KG1 (cell line): ENCODE results near the gene SMYD3.
"Not testable (repeated sequence)": the region's sequence is repeated elsewhere in the genome, so short reads cannot be mapped to it uniquely, and the experiment has no call there.

Source experiments
- DNase-seq: peaks from one replicate; lab custom pipeline; 2025; lab: John Stamatoyannopoulos, UW

The SMYD3 gene

DNA sequence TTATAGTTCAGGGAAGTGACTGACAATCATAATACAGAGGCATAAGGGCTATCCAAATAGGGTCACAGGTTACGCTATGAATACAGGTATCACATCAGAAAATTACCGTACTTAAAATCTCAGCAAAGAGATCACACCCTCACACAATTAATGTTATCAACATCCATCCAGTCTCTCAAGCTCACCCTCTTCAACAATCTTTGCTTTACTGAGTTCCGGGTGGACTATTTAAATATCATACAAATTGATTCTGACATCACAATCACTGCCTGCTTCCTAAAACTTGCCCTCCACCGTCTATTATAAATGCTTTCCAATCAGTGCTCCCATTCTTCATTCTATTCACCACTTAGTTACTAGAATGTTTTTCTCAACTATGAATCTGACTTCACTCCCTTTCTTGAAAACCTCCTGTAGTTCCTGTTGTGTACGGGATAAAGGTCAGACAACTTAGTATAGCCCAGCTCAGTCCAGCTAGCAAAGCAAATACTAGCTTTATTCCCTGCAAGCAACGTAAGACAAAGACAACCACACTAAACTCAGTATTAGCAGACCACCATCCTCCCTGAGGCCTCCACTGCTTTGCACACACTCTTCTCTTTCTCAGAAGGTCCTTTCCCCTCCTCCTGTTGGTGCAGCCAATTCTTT, 398.7 kb downstream of the SMYD3 start:
- no peak for DNase-seq

DNA sequence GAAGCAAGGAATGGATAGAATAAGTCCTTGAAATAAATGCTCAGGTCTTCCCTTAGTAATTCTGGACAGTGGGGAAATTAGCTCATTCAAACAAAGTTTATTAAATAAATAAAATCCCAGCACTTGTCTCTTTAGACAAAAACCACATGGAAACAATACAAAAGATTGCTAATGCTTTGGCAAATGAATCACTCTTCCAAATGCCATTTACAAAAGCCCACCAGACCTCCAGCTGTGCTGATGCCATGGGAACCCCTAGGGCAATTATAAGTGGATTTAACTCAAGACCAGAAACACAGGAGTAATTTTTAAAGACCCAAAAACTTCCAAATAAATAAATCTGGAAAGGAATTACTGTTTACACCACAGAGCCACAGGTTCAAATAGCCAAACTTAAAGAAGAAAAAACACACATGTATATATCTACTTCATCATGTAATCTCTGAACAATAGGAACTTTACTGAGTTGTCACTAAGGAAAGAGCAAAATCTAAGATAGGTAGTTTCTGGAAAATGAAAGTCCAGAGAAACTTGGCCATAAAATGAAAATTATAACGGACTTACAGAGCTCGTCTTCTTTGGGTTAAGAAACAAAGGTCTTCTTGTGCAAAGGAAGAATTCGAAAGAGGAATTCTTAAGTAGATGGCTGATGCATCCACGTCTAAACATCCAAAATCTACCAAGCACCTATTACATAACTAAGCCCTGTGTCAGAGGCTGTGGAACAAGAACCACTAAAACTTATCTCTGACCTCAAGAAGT, 399.4 kb downstream of the SMYD3 start:
- no peak for DNase-seq

DNA sequence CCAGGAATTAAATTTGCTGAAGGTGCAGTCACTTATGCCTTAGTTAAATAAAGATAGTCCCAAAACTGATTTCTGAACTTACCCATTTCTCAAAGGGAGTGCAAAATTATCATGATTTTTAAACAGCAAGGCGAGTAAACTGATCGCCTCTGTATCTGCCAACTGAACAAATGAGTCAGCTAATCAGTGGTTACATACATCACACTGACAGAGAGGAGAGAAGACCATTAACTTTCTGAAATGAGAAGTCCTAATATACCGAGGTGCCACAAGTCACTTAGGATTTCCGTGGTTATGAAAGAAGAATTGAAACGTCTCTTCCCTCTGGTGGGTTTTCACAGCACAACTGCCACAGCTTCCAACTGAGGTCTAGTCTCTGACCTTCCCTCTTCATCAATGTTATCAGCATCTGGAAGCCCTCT, 400.7 kb downstream of the SMYD3 start:
- DNase-seq: peak; percentile 33

DNA sequence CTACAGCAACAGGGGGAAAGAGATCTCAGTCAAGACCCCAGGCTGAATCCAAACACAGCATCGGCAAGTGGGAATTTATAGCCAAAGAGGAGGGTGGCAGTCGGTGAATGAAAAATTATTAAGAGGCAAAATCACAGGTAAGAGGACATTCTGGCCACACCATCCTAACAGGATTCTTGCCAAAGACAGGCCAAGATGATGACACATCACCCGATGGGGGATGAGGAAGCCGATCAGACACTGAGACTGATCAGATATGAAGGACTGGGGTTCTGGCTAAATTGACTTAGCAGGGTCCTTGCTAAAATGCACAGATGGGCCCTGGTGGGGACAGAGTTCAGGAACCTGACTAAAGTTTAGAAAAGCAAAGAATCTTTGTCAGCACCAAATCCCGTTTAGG, 402.2 kb downstream of the SMYD3 start:
- DNase-seq: no peak

DNA sequence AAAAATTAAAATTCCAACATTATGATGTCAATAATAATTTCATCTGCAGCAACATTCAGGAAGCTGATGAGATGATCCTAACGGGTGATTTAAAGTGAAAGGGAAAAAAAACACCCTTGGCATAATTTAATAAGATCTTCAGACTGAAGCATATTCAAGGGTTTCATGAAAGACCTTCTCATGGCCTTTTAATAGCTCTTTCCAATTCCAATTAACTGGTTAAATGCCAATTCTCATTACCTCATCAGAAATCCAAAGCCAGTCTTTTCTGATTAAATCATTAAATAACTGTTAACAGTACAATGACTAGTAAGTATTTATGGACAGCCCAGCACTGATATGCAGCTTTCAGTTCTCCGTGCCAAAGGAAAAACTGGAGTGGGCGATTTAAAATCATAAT, 407.5 kb downstream of the SMYD3 start:
- DNase-seq: no peak

DNA sequence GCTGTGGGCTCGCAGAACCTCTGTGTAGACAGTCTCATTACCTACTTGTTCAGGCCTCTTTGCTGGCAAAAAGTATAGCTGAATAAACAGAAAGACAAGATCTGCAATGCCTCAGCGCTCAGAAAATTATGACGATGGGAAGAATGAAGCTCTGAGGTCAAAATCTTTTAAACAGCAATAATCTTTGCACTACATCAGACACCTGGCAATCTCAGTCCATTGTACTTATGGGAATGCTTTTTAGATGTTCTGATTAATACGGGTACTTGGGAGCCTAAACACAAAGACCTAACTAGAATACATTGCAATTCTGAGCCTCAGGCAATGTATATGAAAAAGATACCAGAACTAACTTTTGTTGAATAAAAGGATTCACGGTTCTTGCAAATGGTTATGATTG, 410.7 kb downstream of the SMYD3 start:
- no peak for DNase-seq

DNA sequence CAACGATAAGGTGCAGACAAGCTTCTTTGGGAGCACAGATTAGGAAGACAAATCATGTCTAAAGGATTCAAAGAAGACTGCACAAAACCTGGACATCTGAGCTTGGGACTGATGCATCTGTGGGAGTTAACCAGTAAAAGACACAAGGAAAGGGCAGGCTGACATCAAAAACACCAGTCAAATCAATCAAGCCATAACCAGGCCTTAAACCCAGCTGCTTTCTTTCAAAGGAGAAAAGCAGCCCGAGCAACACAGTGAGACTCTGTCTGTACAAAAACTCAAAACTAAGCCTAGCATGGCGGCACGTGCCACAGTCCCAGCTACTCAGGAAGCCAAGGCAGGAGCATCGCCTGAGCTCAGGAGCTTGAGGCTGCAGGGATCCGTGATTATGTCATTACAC, 411.6 kb downstream of the SMYD3 start:
- no peak for DNase-seq

DNA sequence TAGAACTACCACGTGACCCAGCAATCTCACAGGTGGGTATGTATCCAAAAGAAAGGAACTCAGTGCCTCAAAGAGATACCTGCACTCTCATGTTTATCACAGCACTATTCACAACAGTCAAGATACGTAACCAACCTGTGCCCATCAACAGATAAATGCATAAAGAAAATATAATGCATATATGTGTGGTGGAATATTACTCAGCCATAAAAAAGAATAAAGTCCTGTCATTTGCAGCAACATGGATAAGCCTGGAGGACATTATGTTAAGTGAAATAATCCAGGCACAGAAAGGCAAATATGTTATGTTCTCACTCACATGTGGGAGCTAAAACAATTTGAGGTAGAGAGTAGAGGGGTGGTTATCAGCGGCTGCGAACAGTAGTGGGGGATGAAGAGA, 413.8 kb downstream of the SMYD3 start:
- DNase-seq: no peak

DNA sequence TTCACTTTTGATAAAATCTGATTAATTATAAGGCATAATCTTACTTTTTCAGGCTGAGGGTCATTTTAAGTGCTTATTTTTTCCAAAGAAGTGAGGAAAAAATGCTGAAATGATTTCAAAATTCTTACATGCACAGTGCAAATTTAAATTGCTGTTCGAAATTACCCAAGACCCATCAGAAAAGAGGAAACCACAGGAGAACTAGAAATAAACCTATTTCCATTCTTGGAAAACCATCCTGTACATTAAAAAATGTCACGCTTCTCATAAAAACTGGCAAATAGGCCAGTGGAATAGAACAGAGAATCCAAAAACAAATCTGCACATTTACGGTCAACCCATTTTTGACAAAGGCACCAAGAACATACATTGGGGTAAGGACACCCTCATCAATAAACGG, 414.9 kb downstream of the SMYD3 start:
- DNase-seq: no peak

DNA sequence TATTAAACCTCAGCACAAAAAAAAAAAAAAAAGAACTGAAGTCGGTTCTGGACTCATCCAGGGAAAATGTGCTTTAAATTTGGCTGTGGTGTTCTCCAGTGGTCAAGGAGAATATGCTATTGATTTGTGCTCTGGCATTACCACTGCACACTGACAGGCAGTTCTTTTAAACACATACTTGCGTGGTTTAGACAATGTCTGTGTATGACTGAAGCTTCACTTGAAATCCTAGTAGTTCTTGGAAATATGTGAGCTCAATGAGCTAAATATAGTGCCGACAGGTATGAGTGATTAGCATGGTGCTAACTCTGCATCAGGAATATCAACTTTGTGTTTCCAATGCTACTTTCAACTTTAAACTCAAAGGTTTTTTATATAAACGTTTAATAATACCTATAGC, 415.6 kb downstream of the SMYD3 start:
- DNase-seq: no peak

DNA sequence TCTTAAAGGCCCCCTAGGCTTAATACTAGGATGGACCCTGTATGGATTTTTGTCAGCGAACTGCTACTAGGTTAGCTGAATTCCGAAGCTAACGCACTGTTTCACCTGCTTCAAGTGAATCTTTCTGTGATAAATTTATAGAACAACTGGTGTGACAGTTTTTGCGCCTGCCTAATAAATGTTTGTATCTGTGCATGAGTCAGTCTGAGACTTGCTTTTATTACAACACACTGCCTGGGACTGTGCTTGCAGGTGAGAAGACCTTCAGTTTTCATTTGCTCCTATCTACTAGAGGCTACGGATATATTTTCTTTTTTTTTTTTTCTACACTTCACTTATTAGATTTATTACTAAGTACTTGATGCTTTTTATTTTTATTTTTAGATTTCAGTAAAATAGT, 420.9 kb downstream of the SMYD3 start:
- no peak for DNase-seq

DNA sequence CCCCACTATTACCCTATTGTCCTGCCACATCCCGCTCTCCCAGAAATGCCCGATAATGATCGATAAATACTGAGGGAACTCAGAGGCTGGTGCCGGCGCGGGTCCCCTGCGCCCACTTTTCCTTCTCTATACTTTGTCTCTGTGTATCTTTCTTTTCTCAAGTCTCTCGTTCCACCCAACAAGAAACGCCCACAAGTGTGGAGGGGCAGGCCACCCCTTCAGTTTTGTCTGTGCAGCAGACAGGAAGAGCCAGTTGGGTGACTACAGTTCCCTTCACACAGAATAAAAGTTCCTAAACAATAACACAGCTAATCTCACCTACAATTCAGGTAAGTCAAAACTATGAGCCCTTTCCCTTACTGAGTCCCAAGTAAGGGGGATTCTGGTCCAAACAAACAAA, 423.7 kb downstream of the SMYD3 start:
- DNase-seq: no peak

DNA sequence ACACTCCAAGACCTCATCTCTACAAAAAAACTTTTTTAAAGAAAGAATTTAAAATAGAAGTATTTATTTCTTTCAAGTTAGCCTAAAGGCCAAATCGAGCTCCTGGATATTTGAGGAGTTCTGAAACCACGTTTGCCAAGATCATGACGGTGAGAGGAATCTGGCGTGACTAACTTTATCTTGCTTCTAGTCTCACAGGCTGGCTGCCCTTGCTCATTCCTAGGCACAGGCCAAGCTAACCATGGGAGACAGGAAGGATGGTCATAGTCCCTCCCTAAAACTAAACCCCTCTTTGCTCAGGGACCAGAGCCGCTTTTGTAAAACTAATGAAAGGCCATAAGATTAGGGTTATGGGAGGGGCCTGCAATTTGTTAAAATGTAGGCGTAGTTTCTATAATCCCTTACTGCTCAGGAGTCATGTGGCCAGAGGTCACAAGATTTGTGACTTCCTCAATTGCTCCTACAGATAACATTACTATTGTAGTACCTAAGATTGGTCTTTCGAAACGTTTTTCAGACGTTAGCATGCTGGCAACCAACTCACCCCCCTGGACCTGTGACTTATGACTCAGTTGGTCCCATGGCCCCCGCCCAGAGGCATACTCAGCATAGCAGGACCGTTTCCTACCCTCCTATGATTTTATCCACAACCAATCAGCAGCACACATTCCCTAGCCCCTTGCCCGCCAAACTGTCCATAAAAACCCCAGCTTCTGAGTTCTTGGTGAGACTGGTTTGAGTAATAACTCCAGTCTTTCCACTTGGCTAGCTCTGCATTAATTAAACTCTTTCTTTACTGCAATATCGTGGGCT, 425.0 kb downstream of the SMYD3 start:
- DNase-seq: no peak

DNA sequence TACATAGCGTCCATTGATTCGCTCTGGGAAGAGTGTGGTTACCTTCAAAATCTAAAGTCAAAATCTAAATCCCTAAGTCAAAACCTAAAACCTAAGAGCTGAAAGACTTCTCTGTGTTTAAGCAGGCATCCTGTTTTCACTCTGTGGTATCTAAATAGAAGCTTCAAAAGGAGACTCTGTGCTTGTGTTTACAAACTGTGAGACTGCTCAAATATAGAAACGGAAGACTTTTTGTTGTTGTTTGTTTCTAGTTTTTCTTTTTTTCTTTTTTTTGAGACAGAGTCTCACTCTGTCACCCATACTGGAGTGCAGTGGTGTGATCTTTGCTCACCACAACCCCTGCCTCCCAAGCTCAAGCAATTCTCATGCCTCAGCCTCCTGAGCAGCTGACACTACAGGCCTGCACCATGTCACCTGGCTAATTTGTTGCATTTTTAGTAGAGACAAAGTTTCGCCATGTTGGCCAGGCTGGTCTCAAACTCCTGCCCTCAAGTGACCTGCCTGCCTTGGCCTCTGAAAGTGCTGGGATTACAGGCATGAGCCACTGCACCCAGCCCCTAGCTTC, 425.9 kb downstream of the SMYD3 start:
- DNase-seq: no peak

DNA sequence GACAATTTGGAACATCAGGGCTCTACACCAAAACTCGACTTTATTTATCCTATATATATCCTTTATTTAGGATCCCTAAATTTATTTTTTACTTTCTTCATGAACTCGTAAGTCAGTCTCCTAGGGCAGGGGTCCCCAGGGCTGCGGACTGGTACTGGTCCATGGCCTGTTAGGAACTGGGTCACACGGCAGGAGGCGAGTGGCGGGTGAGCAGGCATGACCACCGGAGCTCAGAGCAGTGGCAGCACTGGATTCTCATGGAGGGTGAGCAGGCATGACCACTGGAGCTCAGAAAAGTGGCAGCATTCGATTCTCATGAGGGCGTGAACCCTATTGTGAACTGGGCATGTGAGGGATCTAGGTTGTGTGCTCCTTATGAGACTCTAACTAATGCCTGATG, 427.0 kb downstream of the SMYD3 start:
- DNase-seq: no peak

DNA sequence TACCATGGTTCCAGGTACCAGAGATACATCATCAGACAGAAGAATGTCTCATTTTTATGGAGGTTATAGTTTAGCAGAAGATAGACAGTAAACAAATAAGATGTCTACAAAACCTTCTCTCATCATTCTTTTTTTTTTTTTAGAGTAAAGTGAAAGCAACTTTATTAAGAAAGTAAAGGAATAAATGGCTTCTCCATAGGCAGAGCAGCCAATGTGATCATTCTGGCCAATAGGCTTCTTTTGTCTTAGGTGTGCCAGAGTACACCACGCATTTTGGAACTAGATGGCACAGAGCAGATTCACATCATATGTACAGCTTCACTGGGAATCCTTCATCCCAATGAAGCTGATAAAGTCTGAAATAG, 428.2 kb downstream of the SMYD3 start:
- no peak for DNase-seq

DNA sequence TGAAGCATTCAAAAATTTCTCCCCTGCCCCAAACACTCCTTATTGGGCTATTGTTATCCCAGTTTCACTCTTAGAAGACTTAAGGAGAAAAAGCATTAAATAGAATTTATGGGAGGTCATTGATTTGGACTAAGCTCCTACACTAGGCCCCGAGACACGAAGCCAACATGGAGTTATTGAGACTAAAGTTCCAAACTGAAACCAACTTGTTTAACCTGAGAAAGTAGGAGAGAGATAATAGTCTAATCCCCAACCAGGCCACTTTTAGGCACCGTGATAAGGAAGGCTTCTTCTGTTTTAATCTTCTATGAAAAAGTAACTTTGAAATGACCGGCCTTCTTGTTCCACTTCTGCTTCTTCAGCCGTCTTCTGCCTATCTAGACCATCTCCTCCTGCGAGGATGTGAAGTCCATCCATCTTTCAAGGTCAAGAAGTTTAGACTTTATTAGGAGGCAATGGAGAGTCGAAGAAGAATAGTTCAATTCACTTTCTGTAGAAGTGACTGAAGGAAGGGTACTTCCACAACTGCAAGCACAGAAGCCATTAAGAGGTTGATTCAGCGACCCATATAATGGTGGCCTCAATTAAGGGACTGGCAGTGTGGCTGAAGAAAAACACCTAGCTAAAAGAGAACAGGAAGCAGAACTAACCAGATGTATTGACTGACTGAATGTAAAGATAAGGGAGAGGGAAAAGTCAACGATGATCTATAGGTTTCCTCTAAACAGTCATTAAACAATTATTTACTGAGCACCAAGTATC, 428.8 kb downstream of the SMYD3 start:
- DNase-seq: peak; percentile 68

DNA sequence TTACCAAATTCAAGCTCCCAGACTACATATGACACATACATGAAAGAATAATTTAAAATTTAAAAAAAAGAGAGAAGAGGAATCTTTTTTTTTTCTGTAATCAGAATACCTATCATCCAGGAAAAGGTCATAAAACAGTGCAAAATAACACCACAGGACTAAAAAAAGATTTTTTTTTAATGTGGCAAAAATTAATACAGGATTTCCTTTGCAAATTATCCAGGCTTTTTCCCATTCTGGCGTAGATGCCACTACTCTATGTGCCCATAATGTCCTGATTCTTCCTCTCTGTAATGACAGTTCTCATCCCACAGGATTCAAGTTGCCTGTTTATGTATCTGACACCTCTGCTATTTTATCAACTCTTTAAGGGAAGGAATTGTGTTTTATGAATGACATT, 429.6 kb downstream of the SMYD3 start:
- no peak for DNase-seq

DNA sequence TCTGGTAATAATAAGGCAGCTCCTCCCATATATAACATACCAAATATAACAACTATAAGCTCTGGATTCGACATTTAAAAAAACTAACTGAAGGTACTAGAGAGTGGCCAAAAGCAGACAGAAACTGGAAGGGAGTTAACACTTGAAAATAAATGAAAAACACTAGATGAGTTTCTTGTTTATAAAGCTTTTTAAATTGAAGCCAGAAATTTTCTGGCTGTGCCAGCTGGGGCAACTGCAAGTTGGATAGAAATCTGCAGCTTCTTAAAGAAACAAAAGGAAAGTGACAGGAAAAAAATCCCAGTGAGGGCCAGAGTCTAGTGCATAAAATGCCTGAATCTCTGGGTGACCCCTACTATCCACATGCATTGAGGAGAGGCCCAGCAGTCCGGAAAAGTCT, 432.7 kb downstream of the SMYD3 start:
- DNase-seq: no peak

DNA sequence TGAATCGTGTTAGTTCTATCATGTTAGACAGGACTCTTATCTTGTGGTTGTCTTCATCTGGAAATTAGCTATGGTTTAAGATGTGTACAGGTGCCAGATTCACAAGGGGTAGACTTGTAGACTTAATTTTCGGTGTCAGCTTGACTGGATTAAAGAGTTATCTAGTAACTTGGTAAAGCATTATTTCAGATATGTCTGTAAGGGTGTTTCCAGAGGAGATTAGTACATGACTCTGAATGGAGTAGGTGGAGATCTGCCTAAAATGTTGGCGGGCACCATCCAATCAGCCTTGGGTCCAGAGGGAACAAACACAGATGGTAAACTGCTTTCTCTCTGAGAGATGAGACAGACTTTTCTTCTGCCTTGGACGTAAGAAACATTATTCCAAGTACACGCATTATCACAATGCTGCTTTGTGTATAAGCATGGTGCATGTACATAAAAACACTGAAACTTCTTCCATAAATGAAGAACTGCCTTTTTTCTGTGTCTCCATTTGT, 434.6 kb downstream of the SMYD3 start:
- DNase-seq: no peak

DNA sequence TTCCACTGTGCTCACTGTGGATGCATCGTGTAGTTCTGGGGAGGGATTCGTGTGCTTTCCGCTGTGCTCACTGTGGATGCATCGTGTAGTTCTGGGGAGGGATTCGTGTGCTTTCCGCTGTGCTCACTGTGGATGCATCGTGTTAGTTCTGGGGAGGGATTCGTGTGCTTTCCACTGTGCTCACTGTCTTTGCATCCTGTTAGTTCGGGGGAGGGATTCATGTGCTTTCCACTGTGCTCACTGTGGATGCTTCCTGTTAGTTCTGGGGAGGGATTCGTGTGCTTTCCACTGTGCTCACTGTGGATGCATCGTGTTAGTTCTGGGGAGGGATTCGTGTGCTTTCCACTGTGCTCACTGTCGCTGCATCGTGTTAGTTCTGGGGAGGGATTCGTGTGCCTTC, 435.1 kb downstream of the SMYD3 start:
- DNase-seq: not testable (repeated sequence)

DNA sequence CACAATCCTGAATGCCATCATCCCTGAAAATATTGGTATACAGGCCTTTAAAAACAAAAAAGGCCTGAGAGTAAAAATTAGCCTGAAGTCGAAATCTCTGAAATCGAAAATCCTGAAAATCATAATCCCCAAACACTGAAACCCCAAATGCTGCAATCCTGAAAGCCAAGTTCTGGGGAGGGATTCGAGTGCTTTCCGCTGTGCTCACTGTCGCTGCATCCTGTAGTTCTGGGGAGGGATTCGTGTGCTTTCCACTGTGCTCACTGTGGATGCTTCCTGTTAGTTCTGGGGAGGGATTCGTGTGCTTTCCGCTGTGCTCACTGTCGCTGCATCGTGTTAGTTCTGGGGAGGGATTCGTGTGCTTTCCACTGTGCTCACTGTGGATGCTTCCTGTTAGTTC, 435.5 kb downstream of the SMYD3 start:
- DNase-seq: not testable (repeated sequence)
